ENCODE data around the gene COX11. TPM values are rescaled to one million over a fixed set of nuclear protein-coding genes. Genes with fewer than 3 reads are reported as not detected.
A peak's percentile ranks its signal among the peaks of the same experiment; 100 is the strongest.

The COX11 gene
- total RNA-seq, 4 donors from 2014 or later, result 42.1 to 90.1 (median 48.4) TPM

GRCh38 chr17:54982399-54982798 lies 13.9 kb upstream of the COX11 start:
- Histone ChIP-seq H3K9me3 (peaks cover 0 to 3% (median 0%) of the 10 kb centered on the region in 4 donors), H3K36me3 (no peaks in the 10 kb centered on the region), H3K4me3 (no peak overlapping the region), H3K27me3 (no peaks in the 10 kb centered on the region), H3K27ac (peak overlapping the region in 1 of 4 donors; percentile 32), H3K4me1 (no peaks in the 10 kb centered on the region)
- TF ChIP-seq POLR2A (IDR thresholded peaks at IDR 0.05) (no peak), CTCF (IDR thresholded peaks at IDR 0.05) (no peak)
- no peak for DNase-seq

DNA sequence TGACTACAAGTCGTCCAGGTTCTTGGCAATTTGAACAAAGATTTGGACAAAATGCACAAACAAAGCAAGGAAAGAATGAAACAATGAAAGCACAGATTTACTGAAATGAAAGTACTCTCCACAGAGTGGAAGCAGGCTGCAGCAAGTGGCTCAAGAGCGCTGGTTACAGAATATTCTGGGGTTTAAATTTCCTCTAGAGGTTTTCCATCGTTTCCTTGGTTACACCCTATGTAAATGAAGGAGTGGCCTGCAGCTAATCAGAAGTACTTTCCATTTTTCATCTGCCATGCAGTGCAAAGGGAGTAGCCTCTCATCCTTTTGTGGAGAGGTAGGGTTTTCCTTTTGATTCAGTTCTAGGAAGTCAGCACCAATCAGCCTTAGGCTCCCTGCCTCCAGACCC lies 11.9 kb upstream of the COX11 start:
- Histone ChIP-seq H3K9me3 (peaks cover 0 to 3% (median 0%) of the 10 kb centered on the region in 4 donors), H3K36me3 (no peaks in the 10 kb centered on the region), H3K4me1 (no peaks in the 10 kb centered on the region), H3K27ac (no peak overlapping the region), H3K27me3 (no peaks in the 10 kb centered on the region), H3K4me3 (no peak overlapping the region)
- no peak for DNase-seq
- no peak for TF ChIP-seq POLR2A (IDR thresholded peaks at IDR 0.05)
- TF ChIP-seq CTCF (IDR thresholded peaks at IDR 0.05), result no peak

GRCh38 chr17:54979657-54980056 lies 11.2 kb upstream of the COX11 start:
- Histone ChIP-seq H3K9me3 (peaks cover 0 to 3% (median 0%) of the 10 kb centered on the region in 4 donors), H3K4me1 (no peaks in the 10 kb centered on the region), H3K27me3 (no peaks in the 10 kb centered on the region), H3K27ac (no peak overlapping the region), H3K36me3 (no peaks in the 10 kb centered on the region), H3K4me3 (no peak overlapping the region)
- TF ChIP-seq CTCF (IDR thresholded peaks at IDR 0.05), result no peak
- TF ChIP-seq POLR2A (IDR thresholded peaks at IDR 0.05), result no peak
- no peak for DNase-seq

DNA sequence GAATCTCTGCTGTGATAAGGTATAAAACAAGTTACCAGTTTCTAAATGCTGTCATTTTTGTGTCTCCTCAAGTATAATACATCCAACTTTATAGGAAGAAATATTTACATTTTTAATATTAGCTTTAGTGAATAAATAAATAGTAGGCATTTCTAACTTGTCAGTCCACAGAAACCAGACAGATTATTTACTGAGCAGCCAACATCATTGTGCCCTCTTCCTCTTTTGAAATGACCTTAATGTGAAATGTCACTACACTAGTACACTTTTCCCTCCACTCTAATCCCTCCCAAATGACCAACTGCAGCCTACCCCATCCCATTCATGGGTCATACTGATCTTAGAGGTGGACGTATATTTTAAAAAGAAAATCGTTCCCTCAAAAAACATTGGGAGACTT lies 9.3 kb upstream of the COX11 start:
- H3K36me3 ChIP-seq, result no peaks in the 10 kb centered on the region
- H3K4me1 ChIP-seq, result no peaks in the 10 kb centered on the region
- H3K27me3 ChIP-seq, result no peaks in the 10 kb centered on the region
- TF ChIP-seq POLR2A (IDR thresholded peaks at IDR 0.05), result no peak
- TF ChIP-seq CTCF (IDR thresholded peaks at IDR 0.05), result no peak
- H3K4me3 ChIP-seq, result no peak overlapping the region
- DNase-seq, result no peak
- H3K27ac ChIP-seq, result no peak overlapping the region
- peaks cover 0 to 3% (median 0%) of the 10 kb centered on the region in 4 donors for H3K9me3 ChIP-seq

DNA sequence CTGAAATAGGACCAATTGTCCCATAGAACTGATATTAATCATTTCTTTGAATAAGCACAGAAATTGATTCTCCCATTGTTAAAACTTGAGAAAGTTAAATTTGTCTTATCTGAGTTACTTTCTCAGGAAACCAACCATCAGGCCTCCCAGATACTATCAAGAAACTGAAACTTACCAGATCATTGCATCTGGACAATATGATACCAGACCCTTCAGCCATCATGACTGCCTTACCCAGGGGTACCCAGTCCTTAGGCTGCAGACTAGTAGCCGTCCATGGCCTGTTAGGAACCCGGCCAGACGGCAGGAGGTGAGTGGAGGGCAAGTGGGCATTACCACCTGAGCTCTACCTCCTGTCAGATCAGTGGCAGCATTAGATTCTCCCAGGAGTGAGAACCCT lies 7.9 kb upstream of the COX11 start:
- Histone ChIP-seq H3K36me3 (no peaks in the 10 kb centered on the region), H3K9me3 (peaks cover 0 to 3% (median 0%) of the 10 kb centered on the region in 4 donors), H3K27ac (no peak overlapping the region), H3K27me3 (no peaks in the 10 kb centered on the region), H3K4me3 (no peak overlapping the region), H3K4me1 (no peaks in the 10 kb centered on the region)
- no peak for DNase-seq
- no peak for TF ChIP-seq CTCF (IDR thresholded peaks at IDR 0.05)
- TF ChIP-seq POLR2A (IDR thresholded peaks at IDR 0.05), result no peak

GRCh38 chr17:54974759-54975158 lies 6.3 kb upstream of the COX11 start:
- Histone ChIP-seq H3K4me3 (no peak overlapping the region), H3K9me3 (no peaks in the 10 kb centered on the region), H3K4me1 (peaks cover 0 to 5% (median 0%) of the 10 kb centered on the region in 4 donors), H3K36me3 (no peaks in the 10 kb centered on the region), H3K27ac (no peak overlapping the region), H3K27me3 (no peaks in the 10 kb centered on the region)
- no peak for DNase-seq
- TF ChIP-seq POLR2A (IDR thresholded peaks at IDR 0.05), result no peak
- TF ChIP-seq CTCF (IDR thresholded peaks at IDR 0.05), result no peak
